ENCODE measurements around the gene CHST8.

DNA sequence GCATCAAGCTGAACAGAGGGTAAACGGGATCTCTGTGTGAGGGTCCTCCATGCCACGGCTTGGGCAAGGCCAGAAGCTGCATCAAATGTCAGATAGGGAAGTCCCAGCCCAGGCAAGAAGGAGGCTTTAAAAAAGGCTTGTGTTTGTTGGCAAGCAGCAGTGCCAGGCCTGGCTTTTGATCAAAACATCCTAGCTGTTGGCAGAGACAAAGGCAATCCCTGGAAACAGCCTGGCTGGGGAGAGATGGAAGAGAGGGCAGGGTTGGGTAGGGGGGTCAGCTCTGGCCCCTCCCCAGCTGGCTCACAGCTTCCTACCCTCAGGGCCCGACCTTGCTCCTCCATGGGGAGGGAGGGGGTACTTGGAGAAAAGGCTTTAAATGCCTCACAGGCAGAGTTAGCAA lies 113.2 kb downstream of the CHST8 start:
- TF ChIP-seq RAD21 (IDR thresholded peaks at IDR 0.05; ENCODE audit: low read depth) (no peak), EGR1 (IDR thresholded peaks at IDR 0.05) (no peak), CEBPB (IDR thresholded peaks at IDR 0.05) (no peak), ZBTB7A (IDR thresholded peaks at IDR 0.05; ENCODE audit: low read depth) (no peak), NFIC (IDR thresholded peaks at IDR 0.05) (no peak), TAF1 (IDR thresholded peaks at IDR 0.05; ENCODE audit: low read depth) (no peak), TCF12 (IDR thresholded peaks at IDR 0.05; ENCODE audit: low read depth) (no peak)
- TF ChIP-seq, protein P1, sequence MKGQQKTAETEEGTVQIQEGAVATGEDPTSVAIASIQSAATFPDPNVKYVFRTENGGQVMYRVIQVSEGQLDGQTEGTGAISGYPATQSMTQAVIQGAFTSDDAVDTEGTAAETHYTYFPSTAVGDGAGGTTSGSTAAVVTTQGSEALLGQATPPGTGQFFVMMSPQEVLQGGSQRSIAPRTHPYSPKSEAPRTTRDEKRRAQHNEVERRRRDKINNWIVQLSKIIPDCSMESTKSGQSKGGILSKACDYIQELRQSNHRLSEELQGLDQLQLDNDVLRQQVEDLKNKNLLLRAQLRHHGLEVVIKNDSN (IDR thresholded peaks at IDR 0.05): no peak
- TF ChIP-seq, protein P2, sequence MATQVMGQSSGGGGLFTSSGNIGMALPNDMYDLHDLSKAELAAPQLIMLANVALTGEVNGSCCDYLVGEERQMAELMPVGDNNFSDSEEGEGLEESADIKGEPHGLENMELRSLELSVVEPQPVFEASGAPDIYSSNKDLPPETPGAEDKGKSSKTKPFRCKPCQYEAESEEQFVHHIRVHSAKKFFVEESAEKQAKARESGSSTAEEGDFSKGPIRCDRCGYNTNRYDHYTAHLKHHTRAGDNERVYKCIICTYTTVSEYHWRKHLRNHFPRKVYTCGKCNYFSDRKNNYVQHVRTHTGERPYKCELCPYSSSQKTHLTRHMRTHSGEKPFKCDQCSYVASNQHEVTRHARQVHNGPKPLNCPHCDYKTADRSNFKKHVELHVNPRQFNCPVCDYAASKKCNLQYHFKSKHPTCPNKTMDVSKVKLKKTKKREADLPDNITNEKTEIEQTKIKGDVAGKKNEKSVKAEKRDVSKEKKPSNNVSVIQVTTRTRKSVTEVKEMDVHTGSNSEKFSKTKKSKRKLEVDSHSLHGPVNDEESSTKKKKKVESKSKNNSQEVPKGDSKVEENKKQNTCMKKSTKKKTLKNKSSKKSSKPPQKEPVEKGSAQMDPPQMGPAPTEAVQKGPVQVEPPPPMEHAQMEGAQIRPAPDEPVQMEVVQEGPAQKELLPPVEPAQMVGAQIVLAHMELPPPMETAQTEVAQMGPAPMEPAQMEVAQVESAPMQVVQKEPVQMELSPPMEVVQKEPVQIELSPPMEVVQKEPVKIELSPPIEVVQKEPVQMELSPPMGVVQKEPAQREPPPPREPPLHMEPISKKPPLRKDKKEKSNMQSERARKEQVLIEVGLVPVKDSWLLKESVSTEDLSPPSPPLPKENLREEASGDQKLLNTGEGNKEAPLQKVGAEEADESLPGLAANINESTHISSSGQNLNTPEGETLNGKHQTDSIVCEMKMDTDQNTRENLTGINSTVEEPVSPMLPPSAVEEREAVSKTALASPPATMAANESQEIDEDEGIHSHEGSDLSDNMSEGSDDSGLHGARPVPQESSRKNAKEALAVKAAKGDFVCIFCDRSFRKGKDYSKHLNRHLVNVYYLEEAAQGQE (IDR thresholded peaks at IDR 0.05; ENCODE audit: low read depth): no peak
- TF ChIP-seq, protein P3, sequence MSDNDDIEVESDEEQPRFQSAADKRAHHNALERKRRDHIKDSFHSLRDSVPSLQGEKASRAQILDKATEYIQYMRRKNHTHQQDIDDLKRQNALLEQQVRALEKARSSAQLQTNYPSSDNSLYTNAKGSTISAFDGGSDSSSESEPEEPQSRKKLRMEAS (IDR thresholded peaks at IDR 0.05): no peak
